Measurements from ENCODE around the gene ZNF749.

DNA sequence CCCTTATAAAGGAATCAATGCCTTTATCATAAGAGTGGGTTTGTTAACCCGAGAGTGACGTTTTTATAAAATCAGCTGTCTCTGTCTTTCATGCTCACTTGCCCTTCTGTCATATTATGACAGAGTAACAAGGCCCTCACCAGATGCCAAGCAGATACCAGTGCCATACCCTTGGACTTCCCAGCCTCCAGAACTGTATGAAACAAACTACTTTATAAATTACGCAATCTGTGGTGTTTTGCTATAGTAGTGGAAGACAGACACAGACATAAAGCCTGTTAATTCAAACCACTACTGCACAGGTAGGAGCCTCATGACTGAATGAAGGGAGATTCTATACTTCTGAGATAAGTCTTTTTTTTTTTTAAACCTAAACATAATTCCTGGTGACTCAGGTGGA, 17.2 kb downstream of the ZNF749 start:
- TF ChIP-seq POLR2A (IDR thresholded peaks at IDR 0.05) (no peak), CTCF (IDR thresholded peaks at IDR 0.05) (no peak)
